ENCODE data around the gene ENOX2. TPM values are rescaled to one million over a fixed set of nuclear protein-coding genes. Genes with fewer than 3 reads are reported as not detected.

Gene ENOX2
- total RNA-seq, 3 donors from 2014 or later = 11.5 to 20.3 (median 15.2) TPM

DNA sequence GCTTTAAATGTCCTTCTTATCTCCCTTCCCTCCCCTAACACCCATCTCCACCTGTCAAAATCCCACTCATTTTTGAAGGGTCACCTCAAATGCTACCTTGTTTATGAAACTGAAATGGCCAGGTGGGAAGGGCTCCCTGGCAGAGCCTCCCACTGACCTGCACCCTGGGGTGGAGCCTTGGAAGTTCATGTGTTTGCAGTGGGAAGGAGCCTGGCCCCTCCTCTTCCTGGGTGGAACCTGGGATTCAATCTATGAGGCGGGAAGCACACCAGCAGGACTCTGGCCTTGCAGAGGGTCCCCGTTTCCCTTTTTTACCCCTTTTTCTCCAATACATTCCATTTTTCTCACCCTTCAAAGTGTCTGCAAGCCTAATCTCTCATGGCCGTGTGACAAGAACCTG lies 197.4 kb downstream of the ENOX2 start:
- Histone ChIP-seq H3K4me1 (no peaks in the 10 kb centered on the region), H3K36me3 (no peaks in the 10 kb centered on the region), H3K9me3 (no peaks in the 10 kb centered on the region), H3K27me3 (peaks cover 0 to 11% of the 10 kb centered on the region in 2 donors), H3K4me3 (no peak overlapping the region), H3K27ac (no peak overlapping the region)
- TF ChIP-seq POLR2AphosphoS5 (IDR thresholded peaks at IDR 0.05) = no peak
- TF ChIP-seq POLR2A (IDR thresholded peaks at IDR 0.05) = no peak
- TF ChIP-seq, protein P1, sequence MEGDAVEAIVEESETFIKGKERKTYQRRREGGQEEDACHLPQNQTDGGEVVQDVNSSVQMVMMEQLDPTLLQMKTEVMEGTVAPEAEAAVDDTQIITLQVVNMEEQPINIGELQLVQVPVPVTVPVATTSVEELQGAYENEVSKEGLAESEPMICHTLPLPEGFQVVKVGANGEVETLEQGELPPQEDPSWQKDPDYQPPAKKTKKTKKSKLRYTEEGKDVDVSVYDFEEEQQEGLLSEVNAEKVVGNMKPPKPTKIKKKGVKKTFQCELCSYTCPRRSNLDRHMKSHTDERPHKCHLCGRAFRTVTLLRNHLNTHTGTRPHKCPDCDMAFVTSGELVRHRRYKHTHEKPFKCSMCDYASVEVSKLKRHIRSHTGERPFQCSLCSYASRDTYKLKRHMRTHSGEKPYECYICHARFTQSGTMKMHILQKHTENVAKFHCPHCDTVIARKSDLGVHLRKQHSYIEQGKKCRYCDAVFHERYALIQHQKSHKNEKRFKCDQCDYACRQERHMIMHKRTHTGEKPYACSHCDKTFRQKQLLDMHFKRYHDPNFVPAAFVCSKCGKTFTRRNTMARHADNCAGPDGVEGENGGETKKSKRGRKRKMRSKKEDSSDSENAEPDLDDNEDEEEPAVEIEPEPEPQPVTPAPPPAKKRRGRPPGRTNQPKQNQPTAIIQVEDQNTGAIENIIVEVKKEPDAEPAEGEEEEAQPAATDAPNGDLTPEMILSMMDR (IDR thresholded peaks at IDR 0.05) = no peak
- no peak for DNase-seq (ENCODE audit: low spot score in 2 of 2)
- intact Hi-C loops (cut with DNase I; ENCODE audit: low total_unique reads) = no loop called here

GRCh38 chrX:130704053-130705038 lies 198.7 kb downstream of the ENOX2 start:
- TF ChIP-seq POLR2AphosphoS5 (IDR thresholded peaks at IDR 0.05) = no peak
- TF ChIP-seq, protein P1 (IDR thresholded peaks at IDR 0.05) = no peak
- no peak for TF ChIP-seq POLR2A (IDR thresholded peaks at IDR 0.05)
- Histone ChIP-seq H3K36me3 (no peaks in the 10 kb centered on the region), H3K4me3 (no peak overlapping the region), H3K9me3 (no peaks in the 10 kb centered on the region), H3K4me1 (no peaks in the 10 kb centered on the region), H3K27me3 (peaks cover 0 to 9% of the 10 kb centered on the region in 2 donors), H3K27ac (no peak overlapping the region)
- intact Hi-C loops (cut with DNase I; ENCODE audit: low total_unique reads) = no loop called here
- no peak for DNase-seq (ENCODE audit: low spot score in 2 of 2)

GRCh38 chrX:130702867-130703707 lies 199.9 kb downstream of the ENOX2 start:
- Histone ChIP-seq H3K4me3 (no peak overlapping the region), H3K4me1 (no peaks in the 10 kb centered on the region), H3K36me3 (no peaks in the 10 kb centered on the region), H3K9me3 (no peaks in the 10 kb centered on the region), H3K27ac (no peak overlapping the region), H3K27me3 (peaks cover 0 to 5% of the 10 kb centered on the region in 2 donors)
- DNase-seq (ENCODE audit: low spot score in 2 of 2) = no peak
- intact Hi-C loops (cut with DNase I; ENCODE audit: low total_unique reads) = no loop called here
- TF ChIP-seq POLR2AphosphoS5 (IDR thresholded peaks at IDR 0.05) (no peak), POLR2A (IDR thresholded peaks at IDR 0.05) (no peak)
- TF ChIP-seq, protein P1 (IDR thresholded peaks at IDR 0.05) = no peak

DNA sequence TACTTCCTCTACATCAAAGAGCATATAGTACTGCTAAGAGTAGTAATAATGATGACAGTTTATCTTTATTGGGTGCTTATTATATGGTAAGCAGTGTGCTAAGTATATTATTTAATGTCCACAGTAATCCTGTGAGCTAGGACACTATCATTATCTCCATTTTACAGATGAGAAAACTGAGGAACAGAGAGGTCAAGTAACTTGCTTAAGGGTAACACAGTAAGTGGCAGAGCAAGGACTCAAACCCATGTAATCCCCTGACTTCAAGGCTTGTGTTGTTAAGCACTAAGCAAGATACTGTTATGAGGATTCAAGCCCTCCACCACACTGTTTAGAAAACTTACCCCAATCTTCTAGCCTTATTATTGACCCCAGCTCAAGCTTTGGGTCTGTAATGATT lies 202.4 kb downstream of the ENOX2 start:
- no peak overlapping the region for H3K27ac ChIP-seq
- H3K36me3 ChIP-seq = no peaks in the 10 kb centered on the region
- no peaks in the 10 kb centered on the region for H3K9me3 ChIP-seq
- H3K4me1 ChIP-seq = no peaks in the 10 kb centered on the region
- intact Hi-C loops (cut with DNase I; ENCODE audit: low total_unique reads) = no loop called here
- no peak for DNase-seq (ENCODE audit: low spot score in 2 of 2)
- TF ChIP-seq POLR2A (IDR thresholded peaks at IDR 0.05) = no peak
- no peak for TF ChIP-seq POLR2AphosphoS5 (IDR thresholded peaks at IDR 0.05)
- TF ChIP-seq, protein P1 (IDR thresholded peaks at IDR 0.05) = no peak
- H3K27me3 ChIP-seq = peaks cover 0 to 5% of the 10 kb centered on the region in 2 donors
- H3K4me3 ChIP-seq = no peak overlapping the region
